Vagina (tissue), 2 donors: ENCODE results near the gene FREM2.

ENCODE experiments used
- POLR2A ChIP-seq, 2 donors: fragments of 450-650 bp; IDR thresholded peaks; one replicate each; pipeline ENCODE4 v1.6.1; 2017; ENCODE audit warnings: antibody characterized with exemption in 2 of 2, mild to moderate bottlenecking in 2 of 2, moderate library complexity in 2 of 2
- TF ChIP-seq, protein P1 (sequence below), 3 experiments: fragments of 450-650 bp in 2 of 3; fragments of 200-600 bp in 1 of 3; sonication (generic) in 1 of 3; IDR thresholded peaks; one replicate each; pipeline ENCODE4 v1.5.1; 2017 to 2019; ENCODE audit warnings: antibody characterized with exemption in 3 of 3, mild to moderate bottlenecking in 2 of 3, moderate library complexity in 2 of 3

DNA sequence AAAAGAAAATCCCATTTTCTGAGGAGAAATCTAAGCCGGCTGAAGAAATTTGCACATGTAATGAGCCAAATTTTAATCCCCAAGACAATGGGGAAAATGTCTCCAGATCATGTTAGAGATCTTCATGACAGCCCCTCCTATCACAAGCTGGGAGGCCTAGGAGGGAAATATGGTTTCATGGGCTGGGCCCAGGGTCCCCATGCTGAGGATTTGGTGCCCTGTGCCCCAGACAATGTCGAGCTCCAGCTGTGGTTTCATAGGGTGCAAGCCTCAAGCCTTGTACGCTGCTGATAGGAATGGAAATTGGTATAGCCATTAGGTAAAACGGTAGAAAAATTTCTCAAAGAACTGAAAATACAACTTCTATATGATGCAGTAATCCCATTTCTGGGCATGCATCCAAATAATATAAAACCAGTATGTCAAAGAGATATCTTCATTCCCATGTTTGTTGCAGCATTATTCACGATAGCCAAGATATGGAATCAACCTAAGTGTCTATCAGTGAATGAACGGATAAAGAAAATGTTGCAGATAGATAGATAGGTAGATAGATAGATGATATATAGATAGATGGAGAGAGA is 19.3 kb upstream of the FREM2 start:
- TF ChIP-seq, protein P1, sequence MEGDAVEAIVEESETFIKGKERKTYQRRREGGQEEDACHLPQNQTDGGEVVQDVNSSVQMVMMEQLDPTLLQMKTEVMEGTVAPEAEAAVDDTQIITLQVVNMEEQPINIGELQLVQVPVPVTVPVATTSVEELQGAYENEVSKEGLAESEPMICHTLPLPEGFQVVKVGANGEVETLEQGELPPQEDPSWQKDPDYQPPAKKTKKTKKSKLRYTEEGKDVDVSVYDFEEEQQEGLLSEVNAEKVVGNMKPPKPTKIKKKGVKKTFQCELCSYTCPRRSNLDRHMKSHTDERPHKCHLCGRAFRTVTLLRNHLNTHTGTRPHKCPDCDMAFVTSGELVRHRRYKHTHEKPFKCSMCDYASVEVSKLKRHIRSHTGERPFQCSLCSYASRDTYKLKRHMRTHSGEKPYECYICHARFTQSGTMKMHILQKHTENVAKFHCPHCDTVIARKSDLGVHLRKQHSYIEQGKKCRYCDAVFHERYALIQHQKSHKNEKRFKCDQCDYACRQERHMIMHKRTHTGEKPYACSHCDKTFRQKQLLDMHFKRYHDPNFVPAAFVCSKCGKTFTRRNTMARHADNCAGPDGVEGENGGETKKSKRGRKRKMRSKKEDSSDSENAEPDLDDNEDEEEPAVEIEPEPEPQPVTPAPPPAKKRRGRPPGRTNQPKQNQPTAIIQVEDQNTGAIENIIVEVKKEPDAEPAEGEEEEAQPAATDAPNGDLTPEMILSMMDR (IDR thresholded peaks at IDR 0.05) = no peak
- TF ChIP-seq POLR2A (IDR thresholded peaks at IDR 0.05) = no peak
